Measurements from ENCODE around the gene CYP17A1.

- TF ChIP-seq CTCF (IDR thresholded peaks at IDR 0.05), result no peak
- TF ChIP-seq POLR2A (IDR thresholded peaks at IDR 0.05), result no peak
These were observed 34.2 kb downstream of the CYP17A1 start for GRCh38 chr10:102802920-102803534.
